ENCODE data around the gene RNF20.

The RNF20 gene

DNA sequence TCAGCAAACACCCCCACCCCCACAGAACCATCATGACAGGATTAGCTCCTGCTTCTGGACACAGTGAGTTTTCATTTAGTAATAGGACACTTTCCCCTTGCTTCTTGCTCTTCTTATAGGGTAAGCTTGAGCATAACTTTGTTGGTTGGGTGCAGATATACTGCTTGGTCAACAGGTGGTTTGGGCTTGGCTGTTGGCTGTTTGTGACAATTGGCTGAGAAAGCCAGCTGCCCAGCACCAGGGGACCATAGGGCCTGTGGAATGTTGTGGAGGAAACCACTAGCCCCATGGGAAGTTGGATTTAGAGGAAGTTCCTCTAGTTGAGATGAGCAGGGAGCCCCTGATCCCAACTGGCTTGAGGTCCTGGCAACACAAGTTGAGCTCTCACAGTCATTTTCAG, 30.6 kb downstream of the RNF20 start:
- H3K4me1 ChIP-seq (ENCODE audit: insufficient read depth, insufficient read length) = no peaks in the 10 kb centered on the region
- no peak overlapping the region for H3K9ac ChIP-seq (ENCODE audit: insufficient read length, low read depth)
- peaks cover 75% of the 10 kb centered on the region for H3K36me3 ChIP-seq (ENCODE audit: insufficient read depth, insufficient read length, low read length)
- no peaks in the 10 kb centered on the region for H3K27me3 ChIP-seq (ENCODE audit: insufficient read depth, insufficient read length)
- no peak for TF ChIP-seq SUZ12 (IDR thresholded peaks at IDR 0.05; ENCODE audit: extremely low read depth, insufficient read depth, insufficient read length)
- no peak for TF ChIP-seq YY1 (IDR thresholded peaks at IDR 0.05; ENCODE audit: insufficient read depth, insufficient read length)
- no peak for TF ChIP-seq ZNF274 (IDR thresholded peaks at IDR 0.05; ENCODE audit: low read depth, low read length)
- no peak for DNase-seq (ENCODE audit: low read depth, low spot score)
- no peaks in the 10 kb centered on the region for H3K9me3 ChIP-seq (ENCODE audit: insufficient read depth, low read length)
- H3K4me3 ChIP-seq (ENCODE audit: insufficient read length, low read depth) = no peak overlapping the region

DNA sequence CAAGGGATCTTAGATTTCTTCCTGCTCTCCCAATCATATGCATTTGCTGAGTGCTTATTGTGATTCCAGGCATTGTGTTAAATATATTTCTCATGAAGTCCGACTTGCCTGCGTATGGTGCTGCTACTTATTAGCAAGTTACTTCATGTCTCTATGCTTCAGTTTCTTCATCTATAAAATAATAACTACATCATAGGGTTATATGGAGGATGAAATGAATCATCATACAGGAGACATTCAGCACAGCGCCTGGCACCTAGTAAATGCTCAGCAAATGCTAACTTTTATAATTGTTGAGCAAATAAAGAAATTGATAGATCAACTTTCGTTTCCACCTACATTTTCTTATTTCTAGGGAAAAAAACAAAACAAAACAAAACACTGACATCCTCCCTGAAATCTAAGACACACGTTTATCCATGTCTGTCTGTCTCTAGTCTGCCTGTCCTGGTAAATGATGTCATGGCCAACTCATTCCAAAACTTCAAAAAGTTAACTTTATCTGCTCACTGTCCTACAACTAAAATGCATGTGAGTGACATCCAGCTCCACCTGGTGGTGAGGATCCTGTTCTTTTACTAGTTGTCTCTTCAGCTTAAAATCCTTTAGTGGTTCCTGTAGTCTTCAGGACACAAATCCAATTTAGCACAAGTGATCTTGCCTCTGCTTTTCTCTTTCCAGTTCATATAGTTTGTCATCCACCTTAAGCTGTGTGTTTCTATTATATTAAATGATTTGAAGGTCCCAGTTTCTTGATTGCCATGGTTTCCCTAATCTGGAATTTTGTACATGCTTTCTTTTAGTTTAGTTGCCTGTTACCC, 33.5 kb downstream of the RNF20 start:
- no peaks in the 10 kb centered on the region for H3K27me3 ChIP-seq (ENCODE audit: insufficient read depth, insufficient read length)
- no peaks in the 10 kb centered on the region for H3K4me1 ChIP-seq (ENCODE audit: insufficient read depth, insufficient read length)
- no peak overlapping the region for H3K4me3 ChIP-seq (ENCODE audit: insufficient read length, low read depth)
- no peak for TF ChIP-seq SUZ12 (IDR thresholded peaks at IDR 0.05; ENCODE audit: extremely low read depth, insufficient read depth, insufficient read length)
- TF ChIP-seq YY1 (IDR thresholded peaks at IDR 0.05; ENCODE audit: insufficient read depth, insufficient read length) = no peak
- TF ChIP-seq ZNF274 (IDR thresholded peaks at IDR 0.05; ENCODE audit: low read depth, low read length) = no peak
- H3K36me3 ChIP-seq (ENCODE audit: insufficient read depth, insufficient read length, low read length) = peaks cover 61% of the 10 kb centered on the region
- H3K9me3 ChIP-seq (ENCODE audit: insufficient read depth, low read length) = no peaks in the 10 kb centered on the region
- DNase-seq (ENCODE audit: low read depth, low spot score) = no peak
- H3K9ac ChIP-seq (ENCODE audit: insufficient read length, low read depth) = no peak overlapping the region

DNA sequence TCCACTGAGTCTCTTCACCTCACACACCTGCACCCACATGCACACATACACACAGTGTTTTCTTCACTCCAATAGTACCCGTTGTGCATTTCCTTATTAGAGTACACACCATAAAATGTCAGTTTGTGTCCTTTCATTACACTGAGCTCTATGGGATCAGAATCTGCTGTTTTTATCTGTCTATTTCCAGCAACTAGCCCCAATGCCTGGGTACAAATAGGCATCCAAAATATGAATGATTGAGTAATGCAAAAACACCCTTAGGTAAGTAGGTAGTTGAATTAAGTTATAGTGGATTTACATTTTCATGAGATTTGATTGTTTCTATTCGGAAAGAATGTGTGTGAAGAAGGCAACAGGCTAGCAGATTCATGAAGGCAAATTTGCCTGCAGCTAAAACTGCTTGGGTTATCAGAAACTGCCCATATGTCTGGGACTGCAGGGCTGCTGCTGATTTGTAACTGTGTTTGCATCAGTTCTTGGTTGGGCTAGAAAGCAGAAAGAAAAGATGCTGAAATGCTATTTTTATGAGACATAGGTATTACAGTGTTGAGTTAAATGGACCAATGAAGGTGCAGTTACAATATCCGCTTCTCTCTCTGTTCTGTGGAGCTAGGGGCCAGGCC, 34.2 kb downstream of the RNF20 start:
- DNase-seq (ENCODE audit: low read depth, low spot score) = no peak
- Histone ChIP-seq H3K4me1 (ENCODE audit: insufficient read depth, insufficient read length) (no peaks in the 10 kb centered on the region), H3K36me3 (ENCODE audit: insufficient read depth, insufficient read length, low read length) (peaks cover 54% of the 10 kb centered on the region), H3K9ac (ENCODE audit: insufficient read length, low read depth) (no peak overlapping the region), H3K27me3 (ENCODE audit: insufficient read depth, insufficient read length) (no peaks in the 10 kb centered on the region), H3K9me3 (ENCODE audit: insufficient read depth, low read length) (peaks cover 4% of the 10 kb centered on the region; the same call in 1 of the 2 replicates), H3K4me3 (ENCODE audit: insufficient read length, low read depth) (no peak overlapping the region)
- TF ChIP-seq ZNF274 (IDR thresholded peaks at IDR 0.05; ENCODE audit: low read depth, low read length) = no peak
- TF ChIP-seq SUZ12 (IDR thresholded peaks at IDR 0.05; ENCODE audit: extremely low read depth, insufficient read depth, insufficient read length) = no peak
- TF ChIP-seq YY1 (IDR thresholded peaks at IDR 0.05; ENCODE audit: insufficient read depth, insufficient read length) = no peak

- peaks cover 43% of the 10 kb centered on the region for H3K36me3 ChIP-seq (ENCODE audit: insufficient read depth, insufficient read length, low read length)
- TF ChIP-seq ZNF274 (IDR thresholded peaks at IDR 0.05; ENCODE audit: low read depth, low read length) (no peak), SUZ12 (IDR thresholded peaks at IDR 0.05; ENCODE audit: extremely low read depth, insufficient read depth, insufficient read length) (no peak), YY1 (IDR thresholded peaks at IDR 0.05; ENCODE audit: insufficient read depth, insufficient read length) (no peak)
- no peaks in the 10 kb centered on the region for H3K4me1 ChIP-seq (ENCODE audit: insufficient read depth, insufficient read length)
- no peak overlapping the region for H3K9ac ChIP-seq (ENCODE audit: insufficient read length, low read depth)
- no peak for DNase-seq (ENCODE audit: low read depth, low spot score)
- H3K27me3 ChIP-seq (ENCODE audit: insufficient read depth, insufficient read length) = no peaks in the 10 kb centered on the region
- H3K4me3 ChIP-seq (ENCODE audit: insufficient read length, low read depth) = no peak overlapping the region
- peaks cover 8% of the 10 kb centered on the region; the same call in 1 of the 2 replicates for H3K9me3 ChIP-seq (ENCODE audit: insufficient read depth, low read length)
Measured at GRCh38 chr9:101569741-101570501, 36.3 kb downstream of the RNF20 start.

DNA sequence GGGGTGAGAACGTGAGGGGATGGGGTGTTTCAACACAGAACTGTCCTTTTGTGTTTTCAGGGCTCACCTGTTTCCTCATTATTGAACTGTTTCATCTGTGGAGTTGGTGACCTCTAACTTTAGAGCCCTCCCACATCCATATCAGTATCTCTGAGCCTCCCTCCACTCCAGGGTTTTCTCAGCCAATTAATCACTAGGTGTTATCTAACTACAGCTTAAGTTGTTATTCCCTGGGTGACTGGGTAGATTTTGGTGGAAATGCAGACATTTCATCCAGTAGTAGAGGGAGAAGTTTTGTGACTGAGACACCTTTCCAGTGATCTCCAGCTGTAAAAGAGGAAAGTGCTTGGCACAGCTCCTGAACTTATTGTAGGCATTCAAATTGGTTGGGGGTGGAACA, 37.5 kb downstream of the RNF20 start:
- Histone ChIP-seq H3K36me3 (ENCODE audit: insufficient read depth, insufficient read length, low read length) (peaks cover 31% of the 10 kb centered on the region), H3K27me3 (ENCODE audit: insufficient read depth, insufficient read length) (no peaks in the 10 kb centered on the region)
- DNase-seq (ENCODE audit: low read depth, low spot score) = no peak

DNA sequence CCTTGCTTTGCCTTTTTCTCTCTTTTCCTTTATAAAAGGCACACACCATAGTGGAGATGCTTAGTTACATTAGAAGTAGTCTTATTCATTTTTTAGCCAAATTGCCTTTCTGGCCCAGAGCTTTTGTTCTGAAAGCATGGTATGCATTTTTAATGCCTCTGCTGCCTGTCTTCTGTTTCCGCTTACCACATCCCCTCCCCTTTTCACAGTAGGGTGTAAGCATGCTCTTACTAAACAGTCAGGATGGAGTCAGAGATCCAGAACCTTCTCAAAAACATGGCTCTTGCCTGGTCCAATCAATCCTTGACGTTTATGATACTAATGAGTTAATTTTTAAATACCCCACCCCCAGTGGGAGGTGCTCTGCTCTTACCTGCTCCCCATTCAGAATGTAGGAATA, 38.7 kb downstream of the RNF20 start:
- no peak overlapping the region for H3K4me3 ChIP-seq (ENCODE audit: insufficient read length, low read depth)
- DNase-seq (ENCODE audit: low read depth, low spot score) = no peak
- no peak for TF ChIP-seq YY1 (IDR thresholded peaks at IDR 0.05; ENCODE audit: insufficient read depth, insufficient read length)
- TF ChIP-seq SUZ12 (IDR thresholded peaks at IDR 0.05; ENCODE audit: extremely low read depth, insufficient read depth, insufficient read length) = no peak
- no peak for TF ChIP-seq ZNF274 (IDR thresholded peaks at IDR 0.05; ENCODE audit: low read depth, low read length)
- H3K9ac ChIP-seq (ENCODE audit: insufficient read length, low read depth) = no peak overlapping the region
- H3K9me3 ChIP-seq (ENCODE audit: insufficient read depth, low read length) = peaks cover 8% of the 10 kb centered on the region; the same call in 1 of the 2 replicates
- H3K36me3 ChIP-seq (ENCODE audit: insufficient read depth, insufficient read length, low read length) = peaks cover 23% of the 10 kb centered on the region
- no peaks in the 10 kb centered on the region for H3K27me3 ChIP-seq (ENCODE audit: insufficient read depth, insufficient read length)
- H3K4me1 ChIP-seq (ENCODE audit: insufficient read depth, insufficient read length) = no peaks in the 10 kb centered on the region

More for the DNA sequence above, 37.5 kb downstream of the RNF20 start:
- Histone ChIP-seq H3K9me3 (ENCODE audit: insufficient read depth, low read length) (peaks cover 8% of the 10 kb centered on the region; the same call in 1 of the 2 replicates), H3K4me3 (ENCODE audit: insufficient read length, low read depth) (no peak overlapping the region), H3K4me1 (ENCODE audit: insufficient read depth, insufficient read length) (no peaks in the 10 kb centered on the region), H3K9ac (ENCODE audit: insufficient read length, low read depth) (no peak overlapping the region)
- TF ChIP-seq YY1 (IDR thresholded peaks at IDR 0.05; ENCODE audit: insufficient read depth, insufficient read length) = no peak
- no peak for TF ChIP-seq SUZ12 (IDR thresholded peaks at IDR 0.05; ENCODE audit: extremely low read depth, insufficient read depth, insufficient read length)
